Retinal pigment epithelial cell (primary cell): ENCODE results near the gene SLC22A2.
A peak's percentile ranks its signal among the peaks of the same experiment; 100 is the strongest.
"Not testable (repeated sequence)": the region's sequence is repeated elsewhere in the genome, so short reads cannot be mapped to it uniquely, and the experiment has no call there.

ENCODE experiments used
- DNase-seq: peaks from one replicate; pipeline ENCODE4 v3.0.0-alpha.2; 2010; ENCODE audit warnings: low read depth
- H3K4me3 ChIP-seq: 2 replicates; pipeline ENCODE4 v1.5.1; 2011; ENCODE audit warnings: mild to moderate bottlenecking, low read length, control low read depth, moderate library complexity
- CTCF ChIP-seq: conservative IDR thresholded peaks from 2 replicates; pipeline ENCODE4 v1.5.1; 2011; ENCODE audit warnings: low read depth, low read length, control low read depth, inconsistent platforms

Gene SLC22A2

GRCh38 chr6:160238278-160238711, 20.3 kb downstream of the SLC22A2 start:
- DNase-seq = peak; percentile 33
- H3K4me3 ChIP-seq = no peak overlapping the region
- TF ChIP-seq CTCF = no peak

GRCh38 chr6:160237597-160238275, 20.9 kb downstream of the SLC22A2 start:
- DNase-seq = peak; percentile 51

GRCh38 chr6:160236235-160236872, 22.3 kb downstream of the SLC22A2 start:
- not testable (repeated sequence) for H3K4me3 ChIP-seq, DNase-seq

More at GRCh38 chr6:160237597-160238275, 20.9 kb downstream of the SLC22A2 start:
- not testable (repeated sequence) for H3K4me3 ChIP-seq

DNA sequence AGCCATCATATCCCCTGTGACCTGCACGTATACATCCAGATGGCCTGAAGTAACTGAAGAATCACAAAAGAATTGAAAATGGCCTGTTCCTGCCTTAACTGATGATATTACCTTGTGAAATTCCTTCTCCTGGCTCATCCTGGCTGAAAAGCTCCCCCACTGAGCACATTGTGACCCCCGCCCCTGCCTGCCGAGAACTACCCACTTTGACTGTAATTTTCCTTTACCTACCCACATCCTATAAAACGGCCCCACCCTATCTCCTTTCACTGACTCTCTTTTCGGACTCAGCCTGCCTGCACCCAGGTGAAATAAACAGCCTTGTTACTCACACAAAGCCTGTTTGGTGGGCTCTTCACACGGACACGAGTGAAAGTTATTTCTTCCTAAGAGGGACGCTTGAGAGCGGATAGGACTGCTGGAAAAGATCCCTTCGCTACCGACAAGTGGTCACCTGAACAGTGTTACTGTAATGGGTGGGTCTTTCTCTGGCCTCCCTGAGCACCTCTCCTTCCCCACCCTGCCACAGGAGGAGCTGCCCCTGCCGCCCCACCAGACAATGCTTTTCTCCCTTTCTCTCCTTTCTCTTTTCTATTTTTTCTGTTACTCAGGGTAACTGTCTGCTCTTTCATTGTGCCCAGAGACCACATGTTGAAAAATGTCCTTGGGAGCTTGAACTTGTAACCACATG, 24.5 kb downstream of the SLC22A2 start:
- not testable (repeated sequence) for H3K4me3 ChIP-seq

GRCh38 chr6:160227769-160228161, 30.9 kb downstream of the SLC22A2 start:
- TF ChIP-seq CTCF = no peak
- DNase-seq = no peak
- no peak overlapping the region for H3K4me3 ChIP-seq

More for the DNA sequence above, 24.5 kb downstream of the SLC22A2 start:
- not testable (repeated sequence) for DNase-seq

- no peak for DNase-seq
- no peak overlapping the region for H3K4me3 ChIP-seq
- TF ChIP-seq CTCF = no peak
Measured at GRCh38 chr6:160227038-160227768, 31.4 kb downstream of the SLC22A2 start.

GRCh38 chr6:160226118-160226591, 32.5 kb downstream of the SLC22A2 start:
- no peak for TF ChIP-seq CTCF
- no peak for DNase-seq

GRCh38 chr6:160224639-160225237, 33.9 kb downstream of the SLC22A2 start:
- TF ChIP-seq CTCF = no peak
- DNase-seq = no peak
- no peak overlapping the region for H3K4me3 ChIP-seq

More at GRCh38 chr6:160226118-160226591, 32.5 kb downstream of the SLC22A2 start:
- no peak overlapping the region for H3K4me3 ChIP-seq
